SK-N-SH (cell line): ENCODE results near the gene PDE4B. TPM values are rescaled to one million over a fixed set of nuclear protein-coding genes. Genes with fewer than 3 reads are reported as not detected.

Source experiments
- CTCF ChIA-PET: fragments of 300-600, 350-600 bp; formaldehyde crosslinking; extraction: SDS; loops from one replicate; lab custom pipeline; 2021; lab: Yijun Ruan, JAX
- POLR2A ChIA-PET: fragments of 350-600 bp; sonication (Branson Sonifier 250); formaldehyde crosslinking; extraction: SDS; loops from one replicate; lab custom pipeline; 2020; ENCODE audit warnings: antibody characterized with exemption, inconsistent platforms; lab: Yijun Ruan, JAX
- DNase-seq: peaks from one replicate; pipeline ENCODE4 v3.0.0; 2012
- H2AFZ ChIP-seq: fragments of 200-600 bp; sonication (generic); 2 replicates; pipeline ENCODE4 v1.8.1; 2016; ENCODE audit warnings: antibody characterized with exemption, mild to moderate bottlenecking, low read depth
- H3F3A ChIP-seq: fragments of 200-600 bp; sonication (generic); replicated peaks from 2 replicates; pipeline ENCODE3; 2016; ENCODE audit warnings: antibody characterized with exemption, mild to moderate bottlenecking; ENCODE audit not compliant: insufficient read depth
- H3K27ac ChIP-seq, 2 experiments: fragments of 200-500 bp in 1 of 2; fragments of 200-600 bp in 1 of 2; sonication (Bioruptor generic) in 1 of 2; sonication (generic), shearing (Covaris generic) in 1 of 2; 2 replicates each; pipeline versions ENCODE4 v1.5.1 to v1.6.1; 2014 to 2016; ENCODE audit warnings: low read depth in 2 of 2, inconsistent platforms in 1 of 2, low read length in 1 of 2, mild to moderate bottlenecking in 1 of 2, mixed read lengths in 1 of 2
- H3K27me3 ChIP-seq: fragments of 200-600 bp; sonication (generic), shearing (Covaris generic); 2 replicates; pipeline ENCODE4 v1.6.1; 2016; ENCODE audit warnings: mixed run types; ENCODE audit not compliant: insufficient read depth
- H3K36me3 ChIP-seq, 2 experiments: fragments of 200-500 bp in 1 of 2; fragments of 200-600 bp in 1 of 2; sonication (Bioruptor generic) in 1 of 2; sonication (generic) in 1 of 2; replicated peaks in 1 of 2; 2 replicates each; pipeline versions ENCODE3 to v1.5.1; 2014 to 2016; ENCODE audit warnings: low read length in 1 of 2, mild to moderate bottlenecking in 1 of 2; ENCODE audit not compliant: insufficient read depth in 2 of 2, control insufficient read depth in 1 of 2
- H3K4me1 ChIP-seq, 2 experiments: fragments of 200-500 bp in 1 of 2; fragments of 200-600 bp in 1 of 2; sonication (Bioruptor generic) in 1 of 2; sonication (generic), shearing (Covaris generic) in 1 of 2; 2 replicates each; pipeline versions ENCODE4 v1.5.1 to v1.6.1; 2014 to 2016; ENCODE audit warnings: low read depth in 1 of 2, low read length in 1 of 2, mixed run types in 1 of 2; ENCODE audit not compliant: insufficient read depth in 2 of 2, control insufficient read depth in 1 of 2
- H3K4me2 ChIP-seq: fragments of 200-600 bp; sonication (generic), shearing (Covaris generic); 2 replicates; pipeline ENCODE4 v1.6.1; 2017; ENCODE audit warnings: mixed run types
- H3K4me3 ChIP-seq, 2 experiments: fragments of 200-500 bp in 1 of 2; fragments of 200-600 bp in 1 of 2; sonication (Bioruptor generic) in 1 of 2; sonication (generic), shearing (Covaris generic) in 1 of 2; 2 replicates each; pipeline versions ENCODE4 v1.5.1 to v1.8.1; 2014 to 2016; ENCODE audit warnings: low read depth in 2 of 2, inconsistent platforms in 1 of 2, low read length in 1 of 2, mild to moderate bottlenecking in 1 of 2, mixed read lengths in 1 of 2, moderate library complexity in 1 of 2
- H3K79me2 ChIP-seq: fragments of 200-600 bp; sonication (generic); 2 replicates; pipeline ENCODE4 v1.8.1; 2017; ENCODE audit warnings: mild to moderate bottlenecking; ENCODE audit not compliant: insufficient read depth
- H3K9ac ChIP-seq: fragments of 200-600 bp; sonication (generic); 2 replicates; pipeline ENCODE4 v1.6.1; 2017; ENCODE audit warnings: mixed run types
- H3K9me2 ChIP-seq: fragments of 200-600 bp; sonication (generic); 2 replicates; pipeline ENCODE4 v1.6.1; 2017; ENCODE audit warnings: mixed run types
- H3K9me3 ChIP-seq: fragments of 200-600 bp; sonication (generic); 2 replicates; pipeline ENCODE4 v1.6.1; 2017; ENCODE audit warnings: mixed run types, mild to moderate bottlenecking, moderate library complexity
- H4K20me1 ChIP-seq: fragments of 200-600 bp; sonication (generic); 2 replicates; pipeline ENCODE4 v1.6.1; 2017; ENCODE audit warnings: mild to moderate bottlenecking, mixed run types; ENCODE audit not compliant: insufficient read depth
- CHD2 ChIP-seq: fragments of 150-350 bp; IDR thresholded peaks from 2 replicates; pipeline ENCODE4 v1.6.1; 2018; ENCODE audit warnings: low read length; ENCODE audit not compliant: partially characterized antibody
- ELF1 ChIP-seq: IDR thresholded peaks from 2 replicates; pipeline ENCODE4 v1.4.0; 2012
- EP300 ChIP-seq, 2 experiments: IDR thresholded peaks; 2 replicates each; pipeline versions ENCODE4 v1.4.0 to v1.6.1; 2012; ENCODE audit warnings: borderline replicate concordance in 1 of 2, low read depth in 1 of 2, low read length in 1 of 2
- EZH2phosphoT487 ChIP-seq: fragments of 200-600 bp; sonication (generic); IDR thresholded peaks from 2 replicates; pipeline ENCODE4 v1.6.1; 2017; ENCODE audit warnings: low read depth, mixed run types, mild to moderate bottlenecking, antibody characterized with exemption, moderate library complexity, borderline replicate concordance
- JUND ChIP-seq: IDR thresholded peaks from 2 replicates; pipeline ENCODE4 v1.4.0; 2012
- MEF2A ChIP-seq: IDR thresholded peaks from 2 replicates; pipeline ENCODE4 v1.4.0; 2012; ENCODE audit warnings: low read depth, borderline replicate concordance
- MXI1 ChIP-seq: IDR thresholded peaks from 2 replicates; pipeline ENCODE4 v1.6.1; 2012; ENCODE audit warnings: mild to moderate bottlenecking, low read depth, low read length, improper control_type of control experiment
- POLR2AphosphoS5 ChIP-seq: IDR thresholded peaks from 2 replicates; pipeline ENCODE4 v1.6.1; 2012; ENCODE audit warnings: low read depth, low read length
- RCOR1 ChIP-seq: fragments of 150-350 bp; IDR thresholded peaks from 2 replicates; pipeline ENCODE4 v1.6.1; 2017; ENCODE audit warnings: antibody characterized with exemption, low read length
- RXRA ChIP-seq: IDR thresholded peaks from 2 replicates; pipeline ENCODE4 v1.4.0; 2012; ENCODE audit warnings: low read depth, mild to moderate bottlenecking, borderline replicate concordance
- YY1 ChIP-seq: IDR thresholded peaks from 2 replicates; pipeline ENCODE4 v1.4.0; 2012; ENCODE audit warnings: low read depth, mild to moderate bottlenecking
- ZBTB33 ChIP-seq: IDR thresholded peaks from 2 replicates; pipeline ENCODE4 v1.4.0; 2012; ENCODE audit warnings: low read depth, borderline replicate concordance
- WGBS: methylation state at CpG from one replicate; pipeline ENCODE4 v1.1.6; 2017; ENCODE audit warnings: low lambda C conversion rate; 5-methylcytosine and 5-hydroxymethylcytosine counted together
- polyA plus RNA-seq, 3 experiments: library from polyadenylated mRNA; depleted of rRNA; stranded (reverse); fragments of >200 nt; gene quantifications; 2 replicates each; pipeline ENCODE4 v1.2.3, GENCODE V29; 2012
- TF ChIP-seq, protein P1 (sequence below): fragments of 200-600 bp; sonication (generic); IDR thresholded peaks from 2 replicates; pipeline ENCODE4 v1.6.1; 2017; ENCODE audit warnings: antibody characterized with exemption, mild to moderate bottlenecking, moderate library complexity
- TF ChIP-seq, protein P2 (sequence below): IDR thresholded peaks from 2 replicates; pipeline ENCODE4; 2012

PDE4B gene
- polyA plus RNA-seq, 1 of the 3 experiments (the other 2 are of a cell fraction), result 1.9 TPM

- Histone ChIP-seq H3F3A (no peaks in the 10 kb centered on the region), H4K20me1 (no peaks in the 10 kb centered on the region), H3K4me1 (peaks cover 0 to 3% of the 10 kb centered on the region in 2 experiments; a peak in 2 of 4 replicates), H3K36me3 (peaks cover 0 to 4% of the 10 kb centered on the region in 2 experiments), H3K4me3 (no peak overlapping the region), H3K27ac (no peak overlapping the region), H3K9me3 (no peaks in the 10 kb centered on the region), H3K9ac (no peak overlapping the region), H3K4me2 (no peak overlapping the region), H3K9me2 (no peaks in the 10 kb centered on the region), H3K27me3 (no peaks in the 10 kb centered on the region), H2AFZ (no peak overlapping the region), H3K79me2 (no peaks in the 10 kb centered on the region)
- ChIA-PET CTCF (interaction anchor here (1.2 to 1.9 kb wide), 4 partner anchors 14 to 60 kb away, joined by 3 to 6 read pairs (median 3); no protein-coding TSS in a partner anchor), POLR2A (no interaction called here)
- no peak for DNase-seq
- 91% methylated on average over 3 of the region's 3 CpGs for WGBS
- TF ChIP-seq, protein P1, sequence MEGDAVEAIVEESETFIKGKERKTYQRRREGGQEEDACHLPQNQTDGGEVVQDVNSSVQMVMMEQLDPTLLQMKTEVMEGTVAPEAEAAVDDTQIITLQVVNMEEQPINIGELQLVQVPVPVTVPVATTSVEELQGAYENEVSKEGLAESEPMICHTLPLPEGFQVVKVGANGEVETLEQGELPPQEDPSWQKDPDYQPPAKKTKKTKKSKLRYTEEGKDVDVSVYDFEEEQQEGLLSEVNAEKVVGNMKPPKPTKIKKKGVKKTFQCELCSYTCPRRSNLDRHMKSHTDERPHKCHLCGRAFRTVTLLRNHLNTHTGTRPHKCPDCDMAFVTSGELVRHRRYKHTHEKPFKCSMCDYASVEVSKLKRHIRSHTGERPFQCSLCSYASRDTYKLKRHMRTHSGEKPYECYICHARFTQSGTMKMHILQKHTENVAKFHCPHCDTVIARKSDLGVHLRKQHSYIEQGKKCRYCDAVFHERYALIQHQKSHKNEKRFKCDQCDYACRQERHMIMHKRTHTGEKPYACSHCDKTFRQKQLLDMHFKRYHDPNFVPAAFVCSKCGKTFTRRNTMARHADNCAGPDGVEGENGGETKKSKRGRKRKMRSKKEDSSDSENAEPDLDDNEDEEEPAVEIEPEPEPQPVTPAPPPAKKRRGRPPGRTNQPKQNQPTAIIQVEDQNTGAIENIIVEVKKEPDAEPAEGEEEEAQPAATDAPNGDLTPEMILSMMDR, result no peak
- TF ChIP-seq RCOR1 (no peak), MXI1 (no peak), JUND (no peak), ZBTB33 (no peak), RXRA (no peak), EP300 (IDR thresholded peaks at IDR 0.05; ENCODE audit: borderline replicate concordance in 1 of 2, low read depth in 1 of 2, low read length in 1 of 2) (no peak), ELF1 (no peak), CHD2 (no peak), YY1 (no peak), EZH2phosphoT487 (no peak), MEF2A (no peak), POLR2AphosphoS5 (no peak)
- TF ChIP-seq, protein P2, sequence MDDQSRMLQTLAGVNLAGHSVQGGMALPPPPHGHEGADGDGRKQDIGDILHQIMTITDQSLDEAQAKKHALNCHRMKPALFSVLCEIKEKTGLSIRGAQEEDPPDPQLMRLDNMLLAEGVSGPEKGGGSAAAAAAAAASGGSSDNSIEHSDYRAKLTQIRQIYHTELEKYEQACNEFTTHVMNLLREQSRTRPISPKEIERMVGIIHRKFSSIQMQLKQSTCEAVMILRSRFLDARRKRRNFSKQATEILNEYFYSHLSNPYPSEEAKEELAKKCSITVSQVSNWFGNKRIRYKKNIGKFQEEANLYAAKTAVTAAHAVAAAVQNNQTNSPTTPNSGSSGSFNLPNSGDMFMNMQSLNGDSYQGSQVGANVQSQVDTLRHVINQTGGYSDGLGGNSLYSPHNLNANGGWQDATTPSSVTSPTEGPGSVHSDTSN, result no peak
Measured at GRCh38 chr1:66302184-66302742, 509.6 kb downstream of the PDE4B start.
